Activated CD8-positive, alpha-beta memory T cell treated with anti-CD3 and anti-CD28 coated beads for 36 hours (primary cell): Measurements from ENCODE around the gene CD79A. TPM values are rescaled to one million over a fixed set of nuclear protein-coding genes. Genes with fewer than 3 reads are reported as not detected.

Experiments
- CTCF ChIA-PET: fragments of 350-600 bp; sonication (Branson Sonifier 250); formaldehyde crosslinking; loops from one replicate; lab custom pipeline; 2021; ENCODE audit warnings: antibody characterized with exemption; lab: Charles Lee
- POLR2A ChIA-PET: fragments of 350-600 bp; sonication (Branson Sonifier 250); formaldehyde crosslinking; loops from one replicate; lab custom pipeline; 2021; ENCODE audit warnings: antibody characterized with exemption; lab: Charles Lee
- total RNA-seq, 2 experiments: library from RNA; stranded (reverse); gene quantifications; one replicate each; pipeline ENCODE4 v1.2.3, GENCODE V29; 2021

Gene CD79A
- total RNA-seq, 2 experiments from 2014 or later, result 4.7 to 6.4 TPM

- CTCF ChIA-PET, result interaction anchor here (0.8 to 2.8 kb wide), 17 partner anchors 8 to 99 kb away, joined by 3 to 36 read pairs (median 5); partner anchors contain the start of gene RABAC1
- POLR2A ChIA-PET, result interaction anchor here (0.5 to 2.8 kb wide), 8 partner anchors 11 to 99 kb away, joined by 3 to 62 read pairs (median 8); partner anchors contain the start of gene RABAC1
These were observed 16.5 kb upstream of the CD79A start for GRCh38 chr19:41860419-41861115.

- CTCF ChIA-PET, result interaction anchor here (0.9 to 2.8 kb wide), 9 partner anchors 10 to 98 kb away, joined by 3 to 36 read pairs (median 4); partner anchors contain the start of gene RABAC1
- POLR2A ChIA-PET, result interaction anchor here (0.5 to 2.8 kb wide), 7 partner anchors 10 to 98 kb away, joined by 3 to 62 read pairs (median 6); partner anchors contain the start of gene RABAC1
These were observed 15.8 kb upstream of the CD79A start for GRCh38 chr19:41861116-41861768.

- ChIA-PET POLR2A (interaction anchor here (0.6 to 2.8 kb wide), 4 partner anchors 9 to 68 kb away, joined by 4 to 62 read pairs (median 10); no protein-coding TSS in a partner anchor), CTCF (interaction anchor here (1.0 to 2.8 kb wide), 5 partner anchors 11 to 84 kb away, joined by 3 to 36 read pairs (median 4); no protein-coding TSS in a partner anchor)
These were observed 15.2 kb upstream of the CD79A start for GRCh38 chr19:41861846-41862245.

GRCh38 chr19:41862445-41862986, 14.6 kb upstream of the CD79A start:
- POLR2A ChIA-PET, result interaction anchor here (0.6 to 1.5 kb wide), 4 partner anchors 9 to 1663 kb away, joined by 3 to 12 read pairs (median 4); partner anchors contain the start of gene CD79A
- CTCF ChIA-PET, result interaction anchor here (0.9 to 1.9 kb wide), 4 partner anchors 11 to 96 kb away, joined by 3 to 8 read pairs (median 4); no protein-coding TSS in a partner anchor

GRCh38 chr19:41863209-41863931, 13.7 kb upstream of the CD79A start:
- ChIA-PET POLR2A (interaction anchor here (0.6 to 2.3 kb wide), 8 partner anchors 8 to 1663 kb away, joined by 3 to 12 read pairs (median 5); partner anchors contain the start of gene CD79A), CTCF (interaction anchor here (0.9 to 1.9 kb wide), 3 partner anchors 10 to 95 kb away, joined by 3 to 8 read pairs (median 4); no protein-coding TSS in a partner anchor)

- POLR2A ChIA-PET, result interaction anchor here (0.6 to 2.3 kb wide), 5 partner anchors 11 to 533 kb away, joined by 4 to 8 read pairs (median 6); no protein-coding TSS in a partner anchor
- CTCF ChIA-PET, result interaction anchor here (1.3 to 1.6 kb wide), 4 partner anchors 9 to 92 kb away, joined by 3 to 9 read pairs (median 4); no protein-coding TSS in a partner anchor
These were observed 12.7 kb upstream of the CD79A start for GRCh38 chr19:41864374-41864773.

GRCh38 chr19:41866284-41866683, 10.8 kb upstream of the CD79A start:
- ChIA-PET CTCF (interaction anchor here (1.2 to 2.0 kb wide), 2 partner anchors 19 to 92 kb away, joined by 3 to 5 read pairs; partner anchors contain the start of gene RABAC1), POLR2A (interaction anchor here (1.2 to 2.5 kb wide), 2 partner anchors 10 to 20 kb away, joined by 14 to 20 read pairs; no protein-coding TSS in a partner anchor)

GRCh38 chr19:41868120-41868988, 8.7 kb upstream of the CD79A start:
- POLR2A ChIA-PET, result interaction anchor here (0.6 to 6.7 kb wide), 3 partner anchors 8 to 19 kb away, joined by 3 to 62 read pairs (median 18); partner anchors contain the start of gene RPS19
- CTCF ChIA-PET, result interaction anchor here (0.5 to 1.6 kb wide), 5 partner anchors 8 to 95 kb away, joined by 3 to 6 read pairs (median 4); partner anchors contain the start of gene RPS19

- POLR2A ChIA-PET, result interaction anchor here (0.6 to 6.7 kb wide), 3 partner anchors 9 to 18 kb away, joined by 3 to 62 read pairs (median 18); partner anchors contain the start of gene RPS19
- CTCF ChIA-PET, result interaction anchor here (0.6 to 1.6 kb wide), 4 partner anchors 9 to 94 kb away, joined by 3 to 6 read pairs (median 4); partner anchors contain the start of gene RPS19
These were observed 8.1 kb upstream of the CD79A start for GRCh38 chr19:41868989-41869300.

- ChIA-PET CTCF (interaction anchor here (1.2 to 6.0 kb wide), 4 partner anchors 9 to 82 kb away, joined by 3 to 36 read pairs (median 16); partner anchors contain the start of gene RPS19), POLR2A (interaction anchor here (6.7 kb wide), 1 partner anchor 9 kb away, joined by 62 read pairs; the partner anchor contains the start of gene RPS19)
These were observed 7.6 kb upstream of the CD79A start for GRCh38 chr19:41869374-41869955.

- ChIA-PET POLR2A (interaction anchor here (0.6 to 6.7 kb wide), 5 partner anchors 10 to 75 kb away, joined by 3 to 62 read pairs (median 6); partner anchors contain the start of gene RPS19), CTCF (interaction anchor here (0.5 to 6.0 kb wide), 11 partner anchors 10 to 422 kb away, joined by 3 to 36 read pairs (median 4); partner anchors contain the start of genes ARHGEF1 and RPS19)
These were observed 6.6 kb upstream of the CD79A start for GRCh38 chr19:41870401-41870873.

- CTCF ChIA-PET, result interaction anchor here (0.9 to 6.0 kb wide), 8 partner anchors 10 to 85 kb away, joined by 4 to 36 read pairs (median 17); partner anchors contain the start of gene RPS19
- POLR2A ChIA-PET, result interaction anchor here (0.6 to 6.7 kb wide), 8 partner anchors 9 to 79 kb away, joined by 4 to 62 read pairs (median 6); partner anchors contain the start of gene RPS19
These were observed 5.3 kb upstream of the CD79A start for GRCh38 chr19:41871573-41872383.

GRCh38 chr19:41872384-41872774, 4.7 kb upstream of the CD79A start:
- CTCF ChIA-PET, result interaction anchor here (0.7 to 6.0 kb wide), 14 partner anchors 8 to 85 kb away, joined by 3 to 36 read pairs (median 10); partner anchors contain the start of genes ARHGEF1 and RPS19
- POLR2A ChIA-PET, result interaction anchor here (1.2 to 6.7 kb wide), 4 partner anchors 10 to 73 kb away, joined by 4 to 62 read pairs (median 18); partner anchors contain the start of gene RPS19
